Esophagus muscularis mucosa (tissue), 4 donors: ENCODE results near the gene TRAFD1. TPM values are rescaled to one million over a fixed set of nuclear protein-coding genes. Genes with fewer than 3 reads are reported as not detected.
A peak's percentile ranks its signal among the peaks of the same experiment; 100 is the strongest.

Source experiments
- DNase-seq: peaks from one replicate; pipeline ENCODE4 v3.0.0-alpha.2; 2017; ENCODE audit errors: extremely low spot score
- H3K27ac ChIP-seq, 4 donors: fragments of 200-600 bp; sonication (generic); replicated peaks in 1 of 4; 1 replicate in 3 of 4; 2 replicates in 1 of 4; pipeline ENCODE4 v1.5.1; 2016 to 2019; ENCODE audit warnings: mild to moderate bottlenecking in 1 of 4
- H3K27me3 ChIP-seq, 4 donors: fragments of 200-600 bp; sonication (generic); one replicate each; pipeline versions ENCODE4 v1.5.1 to v1.6.0; 2016 to 2019
- H3K36me3 ChIP-seq, 4 donors: fragments of 200-600 bp; sonication (generic); one replicate each; pipeline ENCODE4 v1.5.1; 2016 to 2019
- H3K4me1 ChIP-seq, 4 donors: fragments of 200-600 bp; sonication (generic); one replicate each; pipeline ENCODE4 v1.5.1; 2016 to 2019
- H3K4me3 ChIP-seq, 4 donors: fragments of 200-600 bp; sonication (generic); 1 replicate in 2 of 4; 2 replicates in 2 of 4; pipeline ENCODE4 v1.5.1; 2016 to 2019; ENCODE audit warnings: mild to moderate bottlenecking in 4 of 4, moderate library complexity in 1 of 4
- H3K9me3 ChIP-seq, 4 donors: fragments of 200-600 bp; sonication (generic); 1 replicate in 3 of 4; 2 replicates in 1 of 4; pipeline ENCODE4 v1.5.1; 2016 to 2019
- EP300 ChIP-seq: sonication (generic); formaldehyde crosslinking; IDR thresholded peaks from one replicate; pipeline ENCODE4 v1.6.1; 2017; ENCODE audit warnings: antibody characterized with exemption
- POLR2A ChIP-seq: fragments of 450-650 bp; IDR thresholded peaks from one replicate; pipeline ENCODE4 v1.6.1; 2017; ENCODE audit warnings: antibody characterized with exemption, moderate library complexity, mild to moderate bottlenecking, low read depth
- POLR2AphosphoS5 ChIP-seq, 2 donors: sonication (generic); formaldehyde crosslinking; IDR thresholded peaks; one replicate each; pipeline ENCODE4 v1.6.1; 2017; ENCODE audit warnings: antibody characterized with exemption in 2 of 2
- WGBS: methylation state at CpG from one replicate; pipeline ENCODE4 v1.1.5; 2018; 5-methylcytosine and 5-hydroxymethylcytosine counted together
- intact Hi-C: fragments of 100-400 bp; cut with DNase I; formaldehyde crosslinking; loops from one replicate; pipeline ENCODE4 v1.15.1; 2023
- total RNA-seq, 4 donors: library from RNA; depleted of rRNA; stranded (reverse); fragments of >200 nt; gene quantifications; one replicate each; pipeline versions ENCODE4 v1.1.0 to v1.2.1, GENCODE V29; 2016
- TF ChIP-seq, protein P1 (sequence below), 3 experiments: fragments of 200-600 bp in 2 of 3; fragments of 450-650 bp in 1 of 3; sonication (generic) in 2 of 3; IDR thresholded peaks; one replicate each; pipeline ENCODE4 v1.5.1; 2017 to 2019; ENCODE audit warnings: antibody characterized with exemption in 3 of 3, mild to moderate bottlenecking in 2 of 3, moderate library complexity in 1 of 3

TRAFD1 gene
- total RNA-seq, 4 donors from 2014 or later, result 27.2 to 37.4 (median 30.6) TPM

DNA sequence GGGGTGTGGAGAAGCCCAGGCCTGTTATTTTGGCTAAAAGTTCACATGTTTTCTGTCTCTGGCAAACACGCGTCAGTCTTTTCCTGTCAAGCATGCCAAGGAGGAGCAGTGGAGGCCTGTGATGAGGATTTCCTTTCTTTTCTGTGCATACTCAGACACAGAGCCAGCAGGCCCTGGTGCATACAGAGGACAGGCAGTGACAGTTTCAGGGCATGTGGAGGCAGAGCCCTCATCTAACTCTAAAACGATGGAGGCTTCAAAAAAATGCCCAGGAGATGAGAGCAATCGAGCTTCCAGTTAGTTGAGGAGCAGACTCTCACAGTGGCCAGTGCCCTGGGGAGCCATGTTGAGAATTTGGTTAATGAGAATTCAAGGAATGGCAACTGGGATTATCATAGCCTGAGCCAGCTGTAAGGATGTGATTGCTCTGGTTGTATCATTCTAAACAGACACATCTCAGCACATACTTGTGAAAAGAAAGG is 66.5 kb downstream of the TRAFD1 start:
- 71% methylated on average over 4 of the region's 4 CpGs for WGBS
- DNase-seq, result no peak

GRCh38 chr12:112192475-112192874 is 67.1 kb downstream of the TRAFD1 start:
- Histone ChIP-seq H3K27me3 (no peaks in the 10 kb centered on the region), H3K4me3 (no peak overlapping the region), H3K9me3 (no peaks in the 10 kb centered on the region), H3K36me3 (peaks cover 47 to 99% (median 87%) of the 10 kb centered on the region in 4 donors), H3K4me1 (peaks cover 8 to 18% (median 13%) of the 10 kb centered on the region in 4 donors), H3K27ac (peak overlapping the region in 2 of 4 donors; percentile 5 to 56)
- no peak for DNase-seq
- TF ChIP-seq, protein P1, sequence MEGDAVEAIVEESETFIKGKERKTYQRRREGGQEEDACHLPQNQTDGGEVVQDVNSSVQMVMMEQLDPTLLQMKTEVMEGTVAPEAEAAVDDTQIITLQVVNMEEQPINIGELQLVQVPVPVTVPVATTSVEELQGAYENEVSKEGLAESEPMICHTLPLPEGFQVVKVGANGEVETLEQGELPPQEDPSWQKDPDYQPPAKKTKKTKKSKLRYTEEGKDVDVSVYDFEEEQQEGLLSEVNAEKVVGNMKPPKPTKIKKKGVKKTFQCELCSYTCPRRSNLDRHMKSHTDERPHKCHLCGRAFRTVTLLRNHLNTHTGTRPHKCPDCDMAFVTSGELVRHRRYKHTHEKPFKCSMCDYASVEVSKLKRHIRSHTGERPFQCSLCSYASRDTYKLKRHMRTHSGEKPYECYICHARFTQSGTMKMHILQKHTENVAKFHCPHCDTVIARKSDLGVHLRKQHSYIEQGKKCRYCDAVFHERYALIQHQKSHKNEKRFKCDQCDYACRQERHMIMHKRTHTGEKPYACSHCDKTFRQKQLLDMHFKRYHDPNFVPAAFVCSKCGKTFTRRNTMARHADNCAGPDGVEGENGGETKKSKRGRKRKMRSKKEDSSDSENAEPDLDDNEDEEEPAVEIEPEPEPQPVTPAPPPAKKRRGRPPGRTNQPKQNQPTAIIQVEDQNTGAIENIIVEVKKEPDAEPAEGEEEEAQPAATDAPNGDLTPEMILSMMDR (IDR thresholded peaks at IDR 0.05), result no peak
- intact Hi-C loops, result loop anchor here (10.0 kb wide), 1 partner anchor 192 kb away; the partner anchor contains the start of gene HECTD4
- 91% methylated on average over 9 of the region's 13 CpGs for WGBS

More for the DNA sequence above, 66.5 kb downstream of the TRAFD1 start:
- TF ChIP-seq EP300 (no peak), POLR2A (no peak), POLR2AphosphoS5 (IDR thresholded peaks at IDR 0.05) (peak in 1 of 2 donors; percentile 23)
- TF ChIP-seq, protein P1 (IDR thresholded peaks at IDR 0.05), result no peak
- Histone ChIP-seq H3K4me3 (no peak overlapping the region), H3K36me3 (peaks cover 47 to 99% (median 84%) of the 10 kb centered on the region in 4 donors), H3K4me1 (peaks cover 8 to 18% (median 13%) of the 10 kb centered on the region in 4 donors), H3K27ac (peak overlapping the region; percentile 5 to 56 (median 26)), H3K9me3 (no peaks in the 10 kb centered on the region), H3K27me3 (no peaks in the 10 kb centered on the region)
- intact Hi-C loops, result loop anchor here (10.0 kb wide), 1 partner anchor 193 kb away; the partner anchor contains the start of gene HECTD4

DNA sequence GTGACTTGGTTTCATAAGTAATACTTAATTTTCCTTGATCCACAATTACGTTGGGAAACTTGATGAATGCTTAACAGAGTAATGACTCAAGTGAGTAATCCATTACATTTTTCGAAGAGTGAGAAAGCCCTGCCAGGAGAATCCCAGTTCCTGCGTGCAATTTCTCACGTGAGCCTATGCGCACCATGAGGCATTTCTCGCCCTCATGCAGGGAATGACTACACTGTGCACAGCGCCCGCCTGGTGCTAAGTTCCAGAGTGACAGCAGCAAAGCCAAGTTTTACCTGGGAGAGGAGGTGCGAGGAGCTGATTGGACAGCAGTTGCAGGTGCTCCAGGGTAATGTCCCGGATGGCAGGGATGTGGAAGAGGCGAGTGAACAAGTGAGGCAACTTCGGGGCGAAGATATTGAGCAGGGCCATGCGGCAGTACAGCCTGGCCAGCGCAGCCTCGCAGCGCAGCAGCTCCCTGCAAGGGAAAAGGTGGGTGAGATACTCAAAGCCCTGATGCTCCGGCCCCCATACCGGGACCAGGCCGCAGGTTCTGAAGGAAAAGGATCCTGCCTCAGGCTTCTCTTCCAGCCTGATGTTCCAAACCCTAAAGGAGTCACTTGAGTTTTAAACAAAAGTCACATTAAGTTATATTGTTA is 69.4 kb downstream of the TRAFD1 start:
- TF ChIP-seq POLR2A, result no peak
- TF ChIP-seq, protein P1 (IDR thresholded peaks at IDR 0.05), result no peak
- no peak for TF ChIP-seq EP300
- no peak for TF ChIP-seq POLR2AphosphoS5 (IDR thresholded peaks at IDR 0.05)
- WGBS, result 95% methylated on average over 20 of the region's 20 CpGs
- Histone ChIP-seq H3K4me3 (no peak overlapping the region), H3K27me3 (no peaks in the 10 kb centered on the region), H3K4me1 (peaks cover 8 to 18% (median 13%) of the 10 kb centered on the region in 4 donors), H3K36me3 (peaks cover 47 to 98% (median 94%) of the 10 kb centered on the region in 4 donors), H3K27ac (no peak overlapping the region), H3K9me3 (no peaks in the 10 kb centered on the region)
- DNase-seq, result no peak
- intact Hi-C loops, result loop anchor here (10.0 kb wide), 1 partner anchor 190 kb away; the partner anchor contains the start of gene HECTD4

DNA sequence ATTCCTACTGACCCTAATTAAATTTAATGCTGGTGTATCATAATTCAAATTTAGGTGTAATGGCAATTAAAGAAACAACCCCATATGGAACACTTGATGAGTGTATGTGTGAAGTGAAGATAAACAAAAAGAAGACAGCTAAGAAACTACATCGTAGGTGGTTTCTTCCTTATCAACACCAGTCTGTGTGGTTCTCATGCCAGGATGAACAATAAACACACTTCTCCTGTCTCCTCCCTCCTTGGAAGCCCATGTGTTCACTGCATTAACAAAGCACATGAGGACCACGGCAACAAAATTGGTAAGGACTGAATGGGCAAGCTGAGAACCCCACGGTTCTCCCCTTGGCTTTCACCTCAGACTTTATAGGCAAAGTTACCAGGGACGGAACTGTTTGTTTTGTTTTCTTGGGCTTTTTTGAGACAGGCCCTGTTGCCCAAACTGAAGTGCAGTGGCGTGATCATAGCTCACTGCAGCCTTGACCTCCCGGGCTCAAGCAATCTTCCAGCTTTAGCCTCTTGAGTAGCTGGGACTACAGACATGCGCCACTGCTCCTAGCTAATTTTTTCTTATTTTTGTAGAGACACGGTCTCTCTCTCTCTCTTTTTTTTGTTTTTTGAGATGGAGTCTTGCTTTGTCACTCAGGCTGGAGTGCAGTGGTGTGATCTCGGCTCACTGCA is 71.0 kb downstream of the TRAFD1 start:
- Histone ChIP-seq H3K27ac (no peak overlapping the region), H3K9me3 (no peaks in the 10 kb centered on the region), H3K4me1 (peaks cover 1 to 13% (median 9%) of the 10 kb centered on the region in 4 donors), H3K4me3 (no peak overlapping the region), H3K27me3 (no peaks in the 10 kb centered on the region), H3K36me3 (peaks cover 43 to 99% (median 93%) of the 10 kb centered on the region in 4 donors)
- 84% methylated on average over 9 of the region's 9 CpGs for WGBS
- no peak for TF ChIP-seq EP300
- no peak for TF ChIP-seq POLR2A
- no peak for TF ChIP-seq POLR2AphosphoS5 (IDR thresholded peaks at IDR 0.05)
- intact Hi-C loops, result loop anchor here (10.0 kb wide), 1 partner anchor 188 kb away; the partner anchor contains the start of gene HECTD4
- DNase-seq, result no peak
